Measurements from ENCODE around the gene KRT3. TPM values are rescaled to one million over a fixed set of nuclear protein-coding genes. Genes with fewer than 3 reads are reported as not detected.

KRT3 gene
- total and polyA plus RNA-seq, 8 donors: 0.53 TPM; not detected in 7

GRCh38 chr12:52819731-52820510, 24.0 kb upstream of the KRT3 start:
- no peak for DNase-seq
- Histone ChIP-seq H3K27me3 (peaks cover 0 to 35% (median 8%) of the 10 kb centered on the region in 3 donors), H3K4me3 (no peak overlapping the region), H3K4me1 (peaks cover 0 to 10% (median under 1%) of the 10 kb centered on the region in 4 donors), H3K36me3 (no peaks in the 10 kb centered on the region), H3K27ac (no peak overlapping the region), H3K9me3 (no peaks in the 10 kb centered on the region)
- 80 to 85% (median 82%) methylated on average over 7 of the region's 7 CpGs for WGBS, 5 donors
- TF ChIP-seq, protein P1, sequence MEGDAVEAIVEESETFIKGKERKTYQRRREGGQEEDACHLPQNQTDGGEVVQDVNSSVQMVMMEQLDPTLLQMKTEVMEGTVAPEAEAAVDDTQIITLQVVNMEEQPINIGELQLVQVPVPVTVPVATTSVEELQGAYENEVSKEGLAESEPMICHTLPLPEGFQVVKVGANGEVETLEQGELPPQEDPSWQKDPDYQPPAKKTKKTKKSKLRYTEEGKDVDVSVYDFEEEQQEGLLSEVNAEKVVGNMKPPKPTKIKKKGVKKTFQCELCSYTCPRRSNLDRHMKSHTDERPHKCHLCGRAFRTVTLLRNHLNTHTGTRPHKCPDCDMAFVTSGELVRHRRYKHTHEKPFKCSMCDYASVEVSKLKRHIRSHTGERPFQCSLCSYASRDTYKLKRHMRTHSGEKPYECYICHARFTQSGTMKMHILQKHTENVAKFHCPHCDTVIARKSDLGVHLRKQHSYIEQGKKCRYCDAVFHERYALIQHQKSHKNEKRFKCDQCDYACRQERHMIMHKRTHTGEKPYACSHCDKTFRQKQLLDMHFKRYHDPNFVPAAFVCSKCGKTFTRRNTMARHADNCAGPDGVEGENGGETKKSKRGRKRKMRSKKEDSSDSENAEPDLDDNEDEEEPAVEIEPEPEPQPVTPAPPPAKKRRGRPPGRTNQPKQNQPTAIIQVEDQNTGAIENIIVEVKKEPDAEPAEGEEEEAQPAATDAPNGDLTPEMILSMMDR (IDR thresholded peaks at IDR 0.05): no peak
- TF ChIP-seq POLR2AphosphoS5 (IDR thresholded peaks at IDR 0.05) (no peak), POLR2A (IDR thresholded peaks at IDR 0.05) (no peak), EP300 (IDR thresholded peaks at IDR 0.05) (no peak)
- intact Hi-C loops (cut with DNase I; ENCODE audit: low total_unique reads): no loop called here

DNA sequence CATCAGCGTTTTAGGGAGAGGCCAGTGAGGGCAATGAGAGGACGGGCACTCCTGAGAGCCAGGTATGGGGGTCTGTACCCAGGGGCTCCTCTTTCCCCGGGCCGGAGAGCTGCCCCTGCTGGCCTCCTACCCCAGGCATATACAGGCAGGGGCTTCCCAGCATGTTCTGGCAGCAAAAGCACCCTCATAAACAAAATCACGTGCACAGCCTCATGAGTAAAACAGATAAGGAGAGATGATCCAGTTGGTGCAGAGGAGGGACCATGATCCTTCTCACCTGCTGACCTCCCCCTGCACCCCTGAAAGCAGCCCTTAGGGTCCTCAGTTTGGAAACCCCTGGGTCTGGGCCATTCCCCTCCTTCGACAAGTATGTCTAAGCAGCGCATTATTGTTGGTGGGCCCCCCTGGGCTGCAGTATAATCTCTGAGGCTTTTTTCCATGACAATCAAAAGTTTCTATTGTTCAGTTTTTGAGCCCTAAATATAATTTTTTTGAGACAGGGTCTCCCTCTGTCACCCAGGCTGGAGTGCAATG, 23.0 kb upstream of the KRT3 start:
- Histone ChIP-seq H3K4me1 (peaks cover 0 to 20% (median 6%) of the 10 kb centered on the region in 4 donors), H3K9me3 (no peaks in the 10 kb centered on the region), H3K27me3 (peaks cover 0 to 35% (median 8%) of the 10 kb centered on the region in 3 donors), H3K27ac (no peak overlapping the region), H3K36me3 (no peaks in the 10 kb centered on the region), H3K4me3 (no peak overlapping the region)
- intact Hi-C loops (cut with DNase I; ENCODE audit: low total_unique reads): no loop called here
- DNase-seq: no peak
- TF ChIP-seq, protein P1 (IDR thresholded peaks at IDR 0.05): no peak
- TF ChIP-seq POLR2A (IDR thresholded peaks at IDR 0.05) (no peak), POLR2AphosphoS5 (IDR thresholded peaks at IDR 0.05) (no peak), EP300 (IDR thresholded peaks at IDR 0.05) (no peak)
- WGBS, 5 donors: 39 to 68% (median 45%) methylated on average over 7 of the region's 7 CpGs

GRCh38 chr12:52818388-52818787, 22.5 kb upstream of the KRT3 start:
- H3K4me3 ChIP-seq: no peak overlapping the region
- no peak overlapping the region for H3K27ac ChIP-seq
- peaks cover 0 to 22% (median 7%) of the 10 kb centered on the region in 4 donors for H3K4me1 ChIP-seq
- no peak for TF ChIP-seq POLR2A (IDR thresholded peaks at IDR 0.05)
- TF ChIP-seq EP300 (IDR thresholded peaks at IDR 0.05): no peak
- TF ChIP-seq, protein P1 (IDR thresholded peaks at IDR 0.05): no peak
- no peaks in the 10 kb centered on the region for H3K36me3 ChIP-seq
- no peaks in the 10 kb centered on the region for H3K9me3 ChIP-seq
- peaks cover 0 to 35% (median 8%) of the 10 kb centered on the region in 3 donors for H3K27me3 ChIP-seq
- DNase-seq: peak in 1 of 2 donors; percentile 40
- intact Hi-C loops (cut with DNase I; ENCODE audit: low total_unique reads): no loop called here
- 19 to 48% (median 34%) methylated on average over 6 to 7 of the region's 7 CpGs for WGBS, 5 donors

GRCh38 chr12:52817699-52818238, 21.9 kb upstream of the KRT3 start:
- no peak overlapping the region for H3K27ac ChIP-seq
- no peak overlapping the region for H3K4me3 ChIP-seq
- no peak for TF ChIP-seq EP300 (IDR thresholded peaks at IDR 0.05)
- no peak for TF ChIP-seq POLR2A (IDR thresholded peaks at IDR 0.05)
- no peak for TF ChIP-seq POLR2AphosphoS5 (IDR thresholded peaks at IDR 0.05)
- TF ChIP-seq, protein P1 (IDR thresholded peaks at IDR 0.05): no peak
- H3K27me3 ChIP-seq: peaks cover 0 to 35% (median 8%) of the 10 kb centered on the region in 3 donors
- peaks cover 0 to 22% (median 7%) of the 10 kb centered on the region in 4 donors for H3K4me1 ChIP-seq
- H3K36me3 ChIP-seq: no peaks in the 10 kb centered on the region
- WGBS, 5 donors: 65 to 86% (median 74%) methylated on average over 2 of the region's 2 CpGs
- intact Hi-C loops (cut with DNase I; ENCODE audit: low total_unique reads): no loop called here
- no peak for DNase-seq
- no peaks in the 10 kb centered on the region for H3K9me3 ChIP-seq

All from stomach (tissue), 9 donors.